Cardiac muscle cell (in vitro differentiated cells and primary cell): ENCODE data around the gene AHSG. TPM values are rescaled to one million over a fixed set of nuclear protein-coding genes. Genes with fewer than 3 reads are reported as not detected.

Experiments used
- DNase-seq, 2 donors: peaks; one replicate each; pipeline versions ENCODE4 v3.0.0 to v3.0.0-alpha.2; 2010 to 2017; ENCODE audit warnings: low read depth in 1 of 2, low spot score in 1 of 2
- H3K27ac ChIP-seq: fragments of 200-600 bp; sonication (generic); 2 replicates; pipeline ENCODE4 v1.5.1; 2016
- H3K27me3 ChIP-seq: fragments of 200-600 bp; sonication (generic); 2 replicates; pipeline ENCODE4 v1.6.0; 2016; ENCODE audit warnings: control low read depth
- H3K36me3 ChIP-seq: fragments of 200-600 bp; sonication (generic); 2 replicates; pipeline ENCODE4 v1.5.1; 2016; ENCODE audit warnings: control low read depth
- H3K4me1 ChIP-seq: fragments of 200-600 bp; sonication (generic); 2 replicates; pipeline ENCODE4 v1.8.1; 2017; ENCODE audit warnings: low read depth, mild to moderate bottlenecking, mixed run types
- H3K4me3 ChIP-seq: fragments of 200-600 bp; sonication (generic); 2 replicates; pipeline ENCODE4 v1.5.1; 2016; ENCODE audit warnings: mild to moderate bottlenecking
- H3K9me3 ChIP-seq: fragments of 200-600 bp; sonication (generic); 2 replicates; pipeline ENCODE4 v1.5.1; 2017; ENCODE audit warnings: low read depth, mild to moderate bottlenecking, control low read depth
- polyA plus RNA-seq: library from polyadenylated mRNA; unstranded; fragments of >200 nt; fragmentation: Nextera tagmentation; extraction: Ambion mirVana; gene quantifications from 2 replicates; pipeline ENCODE4 v1.2.1, GENCODE V29; 2016
- total RNA-seq: library from RNA; depleted of rRNA; stranded (reverse); fragments of >200 nt; gene quantifications from 2 replicates; pipeline ENCODE4 v1.2.3, GENCODE V29; 2016
- TF ChIP-seq, protein P1 (sequence below): IDR thresholded peaks from 2 replicates; pipeline ENCODE4 v1.5.1; 2012; ENCODE audit warnings: low read depth, mild to moderate bottlenecking, low read length

Gene AHSG
- total and polyA plus RNA-seq, 2 experiments from 2014 or later, result 0.59 TPM; not detected in 1

DNA sequence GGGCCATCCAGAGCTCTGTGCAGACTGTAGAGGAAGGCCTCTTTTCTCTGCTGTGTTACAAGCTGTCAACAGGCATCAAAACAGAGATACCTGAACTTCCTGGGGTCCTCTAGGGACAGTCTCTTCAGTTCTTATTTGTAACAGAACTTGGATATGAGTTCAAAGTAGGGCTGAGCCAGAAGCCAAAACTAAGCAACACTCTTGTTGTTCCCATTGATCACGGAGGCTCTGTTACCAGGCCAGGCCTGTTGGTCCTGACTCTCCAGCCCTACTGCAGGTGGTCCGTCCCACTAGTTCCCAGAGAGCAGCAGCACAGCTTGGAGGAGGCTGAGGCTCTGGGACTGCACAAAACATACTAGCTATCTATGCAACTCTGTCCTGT lies 13.1 kb upstream of the AHSG start:
- Histone ChIP-seq H3K27ac (no peak overlapping the region), H3K4me3 (no peak overlapping the region), H3K36me3 (no peaks in the 10 kb centered on the region), H3K27me3 (peaks cover 4% of the 10 kb centered on the region), H3K4me1 (no peaks in the 10 kb centered on the region), H3K9me3 (no peaks in the 10 kb centered on the region)
- TF ChIP-seq, protein P1, sequence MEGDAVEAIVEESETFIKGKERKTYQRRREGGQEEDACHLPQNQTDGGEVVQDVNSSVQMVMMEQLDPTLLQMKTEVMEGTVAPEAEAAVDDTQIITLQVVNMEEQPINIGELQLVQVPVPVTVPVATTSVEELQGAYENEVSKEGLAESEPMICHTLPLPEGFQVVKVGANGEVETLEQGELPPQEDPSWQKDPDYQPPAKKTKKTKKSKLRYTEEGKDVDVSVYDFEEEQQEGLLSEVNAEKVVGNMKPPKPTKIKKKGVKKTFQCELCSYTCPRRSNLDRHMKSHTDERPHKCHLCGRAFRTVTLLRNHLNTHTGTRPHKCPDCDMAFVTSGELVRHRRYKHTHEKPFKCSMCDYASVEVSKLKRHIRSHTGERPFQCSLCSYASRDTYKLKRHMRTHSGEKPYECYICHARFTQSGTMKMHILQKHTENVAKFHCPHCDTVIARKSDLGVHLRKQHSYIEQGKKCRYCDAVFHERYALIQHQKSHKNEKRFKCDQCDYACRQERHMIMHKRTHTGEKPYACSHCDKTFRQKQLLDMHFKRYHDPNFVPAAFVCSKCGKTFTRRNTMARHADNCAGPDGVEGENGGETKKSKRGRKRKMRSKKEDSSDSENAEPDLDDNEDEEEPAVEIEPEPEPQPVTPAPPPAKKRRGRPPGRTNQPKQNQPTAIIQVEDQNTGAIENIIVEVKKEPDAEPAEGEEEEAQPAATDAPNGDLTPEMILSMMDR, result no peak
- DNase-seq, result no peak

DNA sequence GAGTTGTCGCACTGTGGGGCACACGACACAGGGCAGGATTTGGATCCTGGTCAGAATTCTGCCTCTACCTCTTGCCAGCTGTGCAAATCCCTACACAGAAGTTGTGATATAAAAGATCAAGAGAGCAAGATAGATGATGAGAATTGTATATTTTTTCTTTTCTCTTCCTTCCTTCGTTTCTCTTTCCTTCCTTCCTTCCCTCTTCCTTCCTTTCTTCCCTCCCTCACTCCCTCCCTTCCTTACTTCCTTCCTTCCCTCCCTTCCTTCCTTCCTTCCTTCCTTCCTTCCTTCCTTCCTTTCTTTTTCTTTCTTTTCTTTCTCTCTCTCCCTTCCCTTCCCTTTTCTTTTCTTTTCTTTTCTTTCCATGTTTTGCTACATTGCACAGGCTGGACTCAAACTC lies 12.0 kb upstream of the AHSG start:
- Histone ChIP-seq H3K4me3 (no peak overlapping the region), H3K4me1 (no peaks in the 10 kb centered on the region), H3K27ac (no peak overlapping the region), H3K9me3 (no peaks in the 10 kb centered on the region), H3K27me3 (peaks cover 4% of the 10 kb centered on the region), H3K36me3 (no peaks in the 10 kb centered on the region)
- TF ChIP-seq, protein P1, result no peak
- DNase-seq, result no peak

DNA sequence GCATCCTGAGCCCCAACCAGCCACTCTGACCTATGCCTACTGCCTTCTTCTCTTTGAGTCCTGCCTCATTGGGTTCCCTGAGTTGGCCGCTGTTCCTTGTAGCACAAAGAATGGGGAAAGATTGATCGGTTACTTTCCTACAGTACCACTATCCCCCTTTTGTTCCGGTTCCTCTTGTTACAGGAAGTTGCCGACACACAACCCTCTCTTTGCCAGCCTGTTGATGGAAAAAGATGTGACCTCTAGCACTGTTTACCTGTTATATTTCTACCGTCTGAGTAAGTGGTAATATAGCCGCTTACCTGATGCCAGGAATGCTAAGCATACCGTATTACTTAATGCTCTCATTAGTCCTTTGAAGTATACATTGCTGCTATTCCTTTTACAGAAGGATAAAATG lies 9.7 kb upstream of the AHSG start:
- no peak overlapping the region for H3K27ac ChIP-seq
- peaks cover 4% of the 10 kb centered on the region for H3K27me3 ChIP-seq
- TF ChIP-seq, protein P1, result no peak
- no peak for DNase-seq
- H3K9me3 ChIP-seq, result no peaks in the 10 kb centered on the region
- no peaks in the 10 kb centered on the region for H3K4me1 ChIP-seq
- H3K36me3 ChIP-seq, result no peaks in the 10 kb centered on the region
- no peak overlapping the region for H3K4me3 ChIP-seq

DNA sequence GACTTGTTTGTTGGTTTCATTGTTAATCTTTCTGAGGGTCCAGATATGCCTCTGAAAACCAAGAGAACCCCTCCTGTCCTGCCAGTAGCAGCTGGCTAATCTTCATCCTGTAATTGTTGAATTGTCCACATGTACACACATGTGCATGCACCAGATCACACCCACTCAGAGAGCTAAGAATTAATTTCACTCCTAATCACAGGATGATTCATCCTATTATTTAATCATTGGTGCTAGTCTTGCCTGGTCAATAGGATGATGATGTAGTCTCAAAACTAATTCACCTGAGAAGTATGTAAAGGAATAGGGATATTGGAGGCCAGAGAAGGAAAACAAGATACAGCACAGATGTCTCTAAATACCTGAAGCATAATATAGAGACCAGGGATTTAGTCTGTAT lies 7.8 kb upstream of the AHSG start:
- H3K4me3 ChIP-seq, result no peak overlapping the region
- H3K27me3 ChIP-seq, result peaks cover 4% of the 10 kb centered on the region
- no peaks in the 10 kb centered on the region for H3K4me1 ChIP-seq
- H3K36me3 ChIP-seq, result no peaks in the 10 kb centered on the region
- no peak for DNase-seq
- no peak overlapping the region for H3K27ac ChIP-seq
- TF ChIP-seq, protein P1, result no peak
- no peaks in the 10 kb centered on the region for H3K9me3 ChIP-seq

DNA sequence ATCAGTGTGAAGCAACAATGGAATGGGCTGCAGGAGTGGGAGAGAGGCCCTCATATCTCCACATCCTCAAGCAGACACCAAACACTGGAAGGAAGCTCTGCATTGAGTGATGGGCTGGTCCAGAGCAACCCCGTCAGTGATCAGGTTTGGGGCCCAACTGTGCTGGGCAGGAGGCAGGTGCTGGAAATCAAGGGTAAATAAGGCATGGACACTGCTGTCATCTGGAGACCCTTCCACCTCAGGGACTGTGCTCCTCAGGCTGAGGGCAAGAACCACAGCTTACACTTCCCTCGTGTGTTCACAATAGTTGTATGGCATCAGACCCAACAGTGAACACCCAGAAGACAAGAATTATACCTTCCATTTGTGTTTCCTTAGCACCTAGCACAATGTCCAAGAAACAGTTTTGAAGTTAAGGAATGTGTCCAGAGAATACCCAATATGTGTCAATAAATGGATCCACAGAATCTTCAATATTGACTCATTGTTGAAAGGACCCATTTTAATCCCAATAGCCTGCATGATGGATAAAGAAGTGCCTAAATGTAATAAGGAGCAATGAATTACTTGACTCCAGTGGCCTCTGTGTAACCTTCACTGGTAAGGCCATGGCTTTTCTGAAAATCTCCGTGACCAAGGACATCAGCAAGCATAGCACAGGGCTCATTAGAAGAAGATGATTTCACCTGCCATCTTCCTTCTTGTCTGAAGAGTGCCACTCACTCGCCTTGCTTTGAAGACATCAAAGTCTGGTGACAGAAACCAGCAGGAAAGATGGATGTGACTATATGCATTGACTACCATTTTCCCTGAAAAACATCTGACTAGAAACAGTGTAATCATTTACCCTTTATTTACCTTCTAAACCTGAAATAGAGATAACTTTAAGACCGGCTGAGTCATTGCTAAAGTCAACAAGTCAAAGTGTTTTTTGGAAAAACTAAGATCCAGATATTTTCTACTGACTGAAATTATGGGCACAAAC lies 7.0 kb upstream of the AHSG start:
- no peak overlapping the region for H3K27ac ChIP-seq
- no peak for DNase-seq
- no peaks in the 10 kb centered on the region for H3K36me3 ChIP-seq
- no peaks in the 10 kb centered on the region for H3K4me1 ChIP-seq
- TF ChIP-seq, protein P1, result no peak
- H3K27me3 ChIP-seq, result no peaks in the 10 kb centered on the region
- H3K9me3 ChIP-seq, result no peaks in the 10 kb centered on the region
- H3K4me3 ChIP-seq, result no peak overlapping the region
